ENCODE measurements around the gene LRG1.

Gene LRG1

GRCh38 chr19:4503132-4503824 is 36.6 kb downstream of the LRG1 start:
- Mint-ChIP-seq H3K4me1 (no peaks in the 10 kb centered on the region), H3K4me3 (no peak overlapping the region), H3K9me3 (peaks cover 2% of the 10 kb centered on the region), H3K27me3 (no peaks in the 10 kb centered on the region), H3K27ac (no peak overlapping the region), H3K36me3 (peaks cover 53% of the 10 kb centered on the region)
- no peak for ATAC-seq

GRCh38 chr19:4502282-4503131 is 37.3 kb downstream of the LRG1 start:
- H3K36me3 Mint-ChIP-seq, result peaks cover 60% of the 10 kb centered on the region
- H3K27ac Mint-ChIP-seq, result no peak overlapping the region
- no peaks in the 10 kb centered on the region for H3K4me1 Mint-ChIP-seq
- H3K9me3 Mint-ChIP-seq, result peaks cover 2% of the 10 kb centered on the region
- H3K27me3 Mint-ChIP-seq, result no peaks in the 10 kb centered on the region
- no peak overlapping the region for H3K4me3 Mint-ChIP-seq
- ATAC-seq, result no peak

- Mint-ChIP-seq H3K9me3 (peaks cover 2% of the 10 kb centered on the region), H3K4me3 (no peak overlapping the region), H3K27ac (no peak overlapping the region), H3K27me3 (no peaks in the 10 kb centered on the region), H3K36me3 (peaks cover 62% of the 10 kb centered on the region), H3K4me1 (no peaks in the 10 kb centered on the region)
- no peak for ATAC-seq
These were observed 38.1 kb downstream of the LRG1 start for GRCh38 chr19:4501691-4502090.

GRCh38 chr19:4500841-4501591 is 38.8 kb downstream of the LRG1 start:
- no peaks in the 10 kb centered on the region for H3K4me1 Mint-ChIP-seq
- peaks cover 55% of the 10 kb centered on the region for H3K36me3 Mint-ChIP-seq
- H3K27me3 Mint-ChIP-seq, result no peaks in the 10 kb centered on the region
- H3K27ac Mint-ChIP-seq, result no peak overlapping the region
- no peak for ATAC-seq
- no peak overlapping the region for H3K4me3 Mint-ChIP-seq
- H3K9me3 Mint-ChIP-seq, result no peaks in the 10 kb centered on the region

- Mint-ChIP-seq H3K36me3 (peaks cover 45% of the 10 kb centered on the region), H3K4me3 (no peak overlapping the region), H3K27ac (no peak overlapping the region), H3K4me1 (no peaks in the 10 kb centered on the region), H3K9me3 (no peaks in the 10 kb centered on the region), H3K27me3 (no peaks in the 10 kb centered on the region)
- no peak for ATAC-seq
These were observed 40.0 kb downstream of the LRG1 start for GRCh38 chr19:4499855-4500254.

- no peak overlapping the region for H3K4me3 Mint-ChIP-seq
- peaks cover 44% of the 10 kb centered on the region for H3K36me3 Mint-ChIP-seq
- H3K27me3 Mint-ChIP-seq, result no peaks in the 10 kb centered on the region
- H3K9me3 Mint-ChIP-seq, result no peaks in the 10 kb centered on the region
- H3K27ac Mint-ChIP-seq, result no peak overlapping the region
- ATAC-seq, result no peak
- no peaks in the 10 kb centered on the region for H3K4me1 Mint-ChIP-seq
These were observed 40.5 kb downstream of the LRG1 start for GRCh38 chr19:4499318-4499717.

- Mint-ChIP-seq H3K27me3 (no peaks in the 10 kb centered on the region), H3K36me3 (peaks cover 43% of the 10 kb centered on the region), H3K27ac (no peak overlapping the region), H3K4me1 (no peaks in the 10 kb centered on the region), H3K4me3 (no peak overlapping the region), H3K9me3 (no peaks in the 10 kb centered on the region)
- ATAC-seq, result no peak
These were observed 41.1 kb downstream of the LRG1 start for GRCh38 chr19:4498694-4499093.

- H3K4me3 Mint-ChIP-seq, result no peak overlapping the region
- H3K4me1 Mint-ChIP-seq, result no peaks in the 10 kb centered on the region
- H3K9me3 Mint-ChIP-seq, result no peaks in the 10 kb centered on the region
- no peak for ATAC-seq
- H3K27ac Mint-ChIP-seq, result no peak overlapping the region
- peaks cover 43% of the 10 kb centered on the region for H3K36me3 Mint-ChIP-seq
- no peaks in the 10 kb centered on the region for H3K27me3 Mint-ChIP-seq
These were observed 42.0 kb downstream of the LRG1 start for GRCh38 chr19:4497770-4498389.

- H3K4me3 Mint-ChIP-seq, result no peak overlapping the region
- no peaks in the 10 kb centered on the region for H3K9me3 Mint-ChIP-seq
- no peak overlapping the region for H3K27ac Mint-ChIP-seq
- H3K27me3 Mint-ChIP-seq, result no peaks in the 10 kb centered on the region
- peaks cover 43% of the 10 kb centered on the region for H3K36me3 Mint-ChIP-seq
- no peaks in the 10 kb centered on the region for H3K4me1 Mint-ChIP-seq
- no peak for ATAC-seq
These were observed 43.5 kb downstream of the LRG1 start for GRCh38 chr19:4496304-4496703.

GRCh38 chr19:4495471-4495870 is 44.4 kb downstream of the LRG1 start:
- no peak for ATAC-seq
- Mint-ChIP-seq H3K27me3 (no peaks in the 10 kb centered on the region), H3K4me3 (no peak overlapping the region), H3K27ac (no peak overlapping the region), H3K4me1 (no peaks in the 10 kb centered on the region), H3K36me3 (peaks cover 40% of the 10 kb centered on the region), H3K9me3 (no peaks in the 10 kb centered on the region)

GRCh38 chr19:4494691-4495064 is 45.2 kb downstream of the LRG1 start:
- H3K27me3 Mint-ChIP-seq, result no peaks in the 10 kb centered on the region
- no peak for ATAC-seq
- H3K4me1 Mint-ChIP-seq, result no peaks in the 10 kb centered on the region
- H3K27ac Mint-ChIP-seq, result no peak overlapping the region
- no peak overlapping the region for H3K4me3 Mint-ChIP-seq
- H3K36me3 Mint-ChIP-seq, result peaks cover 40% of the 10 kb centered on the region
- H3K9me3 Mint-ChIP-seq, result no peaks in the 10 kb centered on the region

- H3K27ac Mint-ChIP-seq, result no peak overlapping the region
- no peaks in the 10 kb centered on the region for H3K27me3 Mint-ChIP-seq
- H3K4me3 Mint-ChIP-seq, result no peak overlapping the region
- no peaks in the 10 kb centered on the region for H3K9me3 Mint-ChIP-seq
- no peaks in the 10 kb centered on the region for H3K4me1 Mint-ChIP-seq
- ATAC-seq, result no peak
- H3K36me3 Mint-ChIP-seq, result peaks cover 40% of the 10 kb centered on the region
These were observed 45.7 kb downstream of the LRG1 start for GRCh38 chr19:4493929-4494690.

GRCh38 chr19:4493104-4493928 is 46.5 kb downstream of the LRG1 start:
- H3K36me3 Mint-ChIP-seq, result peaks cover 38% of the 10 kb centered on the region
- H3K4me1 Mint-ChIP-seq, result no peaks in the 10 kb centered on the region
- no peak overlapping the region for H3K4me3 Mint-ChIP-seq
- H3K27me3 Mint-ChIP-seq, result no peaks in the 10 kb centered on the region
- ATAC-seq, result no peak
- no peaks in the 10 kb centered on the region for H3K9me3 Mint-ChIP-seq
- no peak overlapping the region for H3K27ac Mint-ChIP-seq

Measured in stimulated activated memory B cell treated with anti-CD40 and anti-IgM and Interleukin-4, amounts not matched to agents 10 μg/mL and 1 μg/mL and 100 μg/mL, for 72 hours (primary cell).